ENCODE results near the gene RASSF9.

Gene RASSF9

GRCh38 chr12:85820101-85820500 lies 16.1 kb downstream of the RASSF9 start:
- Mint-ChIP-seq H3K27ac (no peak overlapping the region), H3K4me3 (no peak overlapping the region), H3K9me3 (no peaks in the 10 kb centered on the region), H3K4me1 (no peaks in the 10 kb centered on the region), H3K36me3 (ENCODE audit: low read depth) (no peaks in the 10 kb centered on the region), H3K27me3 (ENCODE audit: low read depth) (no peaks in the 10 kb centered on the region)
- no peak for TF ChIP-seq CTCF (IDR thresholded peaks at IDR 0.05; ENCODE audit: unreplicated experiment in 3 of 3)

GRCh38 chr12:85814741-85815140 lies 21.5 kb downstream of the RASSF9 start:
- H3K9me3 Mint-ChIP-seq: no peaks in the 10 kb centered on the region
- H3K4me3 Mint-ChIP-seq: no peak overlapping the region
- H3K27me3 Mint-ChIP-seq (ENCODE audit: low read depth): no peaks in the 10 kb centered on the region
- no peaks in the 10 kb centered on the region for H3K4me1 Mint-ChIP-seq
- no peak for TF ChIP-seq CTCF (IDR thresholded peaks at IDR 0.05; ENCODE audit: unreplicated experiment in 3 of 3)
- no peaks in the 10 kb centered on the region for H3K36me3 Mint-ChIP-seq (ENCODE audit: low read depth)
- H3K27ac Mint-ChIP-seq: no peak overlapping the region

DNA sequence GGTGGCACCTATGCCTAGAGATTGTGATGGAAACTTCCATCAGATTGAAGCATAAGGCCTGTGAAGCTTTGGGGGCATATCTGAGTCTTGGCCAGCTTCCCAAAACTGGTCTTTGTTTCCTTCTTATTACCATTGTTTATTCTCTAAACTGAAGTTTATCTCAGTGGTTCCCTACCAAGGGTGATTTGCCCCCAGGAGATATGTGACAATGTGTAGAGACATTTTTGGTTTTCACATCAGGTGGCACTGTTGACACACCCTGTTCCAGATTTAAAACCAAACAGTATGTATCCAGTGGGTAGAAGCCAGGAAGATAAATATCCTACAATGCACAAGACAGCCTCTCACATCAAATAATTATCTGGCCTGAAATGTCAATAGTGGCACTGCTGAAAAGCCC lies 22.1 kb downstream of the RASSF9 start:
- Mint-ChIP-seq H3K27ac (no peak overlapping the region), H3K27me3 (ENCODE audit: low read depth) (no peaks in the 10 kb centered on the region), H3K4me3 (no peak overlapping the region), H3K36me3 (ENCODE audit: low read depth) (no peaks in the 10 kb centered on the region), H3K9me3 (no peaks in the 10 kb centered on the region), H3K4me1 (no peaks in the 10 kb centered on the region)
- no peak for TF ChIP-seq CTCF (IDR thresholded peaks at IDR 0.05; ENCODE audit: unreplicated experiment in 3 of 3)

GRCh38 chr12:85809500-85809899 lies 26.7 kb downstream of the RASSF9 start:
- Mint-ChIP-seq H3K27ac (no peak overlapping the region), H3K36me3 (ENCODE audit: low read depth) (peaks cover 12% of the 10 kb centered on the region), H3K27me3 (ENCODE audit: low read depth) (no peaks in the 10 kb centered on the region), H3K4me3 (no peak overlapping the region), H3K9me3 (no peaks in the 10 kb centered on the region), H3K4me1 (peaks cover 13% of the 10 kb centered on the region)
- no peak for TF ChIP-seq CTCF (IDR thresholded peaks at IDR 0.05; ENCODE audit: unreplicated experiment in 3 of 3)

- Mint-ChIP-seq H3K9me3 (no peaks in the 10 kb centered on the region), H3K36me3 (ENCODE audit: low read depth) (peaks cover 16% of the 10 kb centered on the region), H3K27me3 (ENCODE audit: low read depth) (no peaks in the 10 kb centered on the region), H3K4me3 (no peak overlapping the region), H3K4me1 (peaks cover 13% of the 10 kb centered on the region), H3K27ac (no peak overlapping the region)
- no peak for TF ChIP-seq CTCF (IDR thresholded peaks at IDR 0.05; ENCODE audit: unreplicated experiment in 3 of 3)
Observed at GRCh38 chr12:85807730-85808129, 28.5 kb downstream of the RASSF9 start.

- Mint-ChIP-seq H3K4me3 (no peak overlapping the region), H3K27me3 (ENCODE audit: low read depth) (no peaks in the 10 kb centered on the region), H3K9me3 (no peaks in the 10 kb centered on the region), H3K27ac (no peak overlapping the region), H3K4me1 (peaks cover 13% of the 10 kb centered on the region), H3K36me3 (ENCODE audit: low read depth) (peaks cover 16% of the 10 kb centered on the region)
- no peak for TF ChIP-seq CTCF (IDR thresholded peaks at IDR 0.05; ENCODE audit: unreplicated experiment in 3 of 3)
Observed at GRCh38 chr12:85805654-85806053, 30.6 kb downstream of the RASSF9 start.

Data from nephron (organoid).